Stimulated activated CD8-positive, alpha-beta memory T cell treated with anti-CD3 and anti-CD28 coated beads, Interleukin-7, amount 100 ng/mL, for 1 hour (primary cell): ENCODE data around the gene TOX2.

Experiments
- DNase-seq, 2 donors: peaks; one replicate each; pipeline ENCODE4 v3.0.0-alpha.2; 2020; ENCODE audit warnings: low read depth in 2 of 2

The TOX2 gene

DNA sequence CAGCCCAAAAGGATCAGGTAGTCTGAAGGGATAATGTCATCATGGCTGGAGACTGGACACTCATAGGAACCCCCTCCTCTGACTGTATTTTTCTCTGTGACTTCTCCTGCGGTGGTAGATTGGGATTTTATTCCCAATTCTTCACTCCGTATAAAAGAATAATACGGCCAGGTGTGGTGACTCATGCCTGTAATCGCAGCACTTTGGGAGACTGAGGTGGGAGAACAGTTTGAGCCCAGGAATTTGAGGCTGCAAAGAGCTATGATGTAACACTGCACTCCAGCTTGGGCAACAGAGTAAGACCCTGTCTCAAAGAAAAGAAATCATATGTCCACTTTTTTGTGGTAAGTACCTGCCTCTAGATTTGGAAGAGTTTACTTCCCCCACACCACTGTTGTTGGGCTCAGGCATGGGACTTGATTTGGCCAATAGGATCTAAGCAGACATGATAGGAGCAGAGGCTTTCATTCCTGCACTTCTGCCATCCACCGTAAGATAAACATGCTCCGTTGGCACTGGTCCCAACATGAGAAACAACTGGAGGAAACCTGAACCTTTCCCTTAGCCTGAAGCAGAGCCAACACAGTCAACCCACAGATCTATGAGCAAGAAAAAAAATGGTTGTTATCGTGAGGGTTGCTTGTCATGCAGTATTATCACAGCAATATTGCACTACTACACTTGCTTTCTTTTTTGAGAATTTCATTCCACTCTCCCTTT, 190.3 kb downstream of the TOX2 start:
- no peak for DNase-seq

DNA sequence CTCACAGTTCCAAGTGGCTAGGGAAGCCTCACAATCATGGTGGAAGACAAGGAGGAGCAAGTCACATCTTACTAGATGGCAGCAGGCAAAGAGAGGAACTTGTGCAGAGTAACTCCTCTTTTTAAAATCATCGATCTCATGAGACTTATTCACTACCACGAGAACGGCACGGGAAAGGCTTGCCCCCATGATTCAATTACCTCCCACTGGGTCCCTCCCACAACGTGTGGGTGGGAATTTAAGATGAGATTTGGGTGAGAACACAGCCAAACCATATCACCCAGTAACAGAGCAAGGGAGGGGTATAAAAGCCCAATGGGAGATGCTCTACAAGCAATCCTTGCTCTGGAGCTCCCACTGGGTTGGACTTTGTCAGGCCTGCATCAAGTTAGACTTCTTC, 192.0 kb downstream of the TOX2 start:
- no peak for DNase-seq

GRCh38 chr20:44109951-44110361, 195.3 kb downstream of the TOX2 start:
- no peak for DNase-seq

- DNase-seq = no peak
Observed at GRCh38 chr20:44110816-44111568, 196.3 kb downstream of the TOX2 start.

DNA sequence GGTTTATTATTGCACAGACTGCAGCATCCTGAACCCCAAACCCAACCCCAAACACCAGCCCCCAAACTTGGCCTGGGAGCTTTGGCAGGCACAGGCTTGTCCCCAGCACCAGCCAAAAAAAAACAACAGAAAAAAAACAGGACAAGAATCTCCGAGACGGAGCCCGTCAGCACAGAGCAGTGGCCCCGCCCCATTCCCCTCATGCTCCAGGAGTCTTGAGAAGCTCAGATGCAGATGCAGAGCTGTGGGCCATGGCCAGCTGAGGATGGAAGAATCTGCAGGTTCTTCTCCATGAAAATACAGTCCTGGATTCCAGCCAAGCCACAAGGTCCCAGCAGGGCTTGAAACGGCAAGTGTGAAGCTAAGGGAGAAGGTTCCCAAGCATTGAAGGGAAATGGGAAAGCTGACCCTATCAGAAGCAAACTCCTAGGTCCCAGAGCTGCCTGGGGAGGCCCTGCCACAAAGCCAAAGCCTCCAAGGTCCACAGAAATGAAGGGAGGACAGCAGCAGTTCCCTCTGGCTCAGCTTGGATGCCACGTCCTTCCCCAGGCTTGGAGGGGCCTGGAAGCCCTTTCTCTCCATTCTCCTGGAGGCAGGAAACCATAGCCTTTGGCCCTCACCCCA, 197.2 kb downstream of the TOX2 start:
- no peak for DNase-seq

DNA sequence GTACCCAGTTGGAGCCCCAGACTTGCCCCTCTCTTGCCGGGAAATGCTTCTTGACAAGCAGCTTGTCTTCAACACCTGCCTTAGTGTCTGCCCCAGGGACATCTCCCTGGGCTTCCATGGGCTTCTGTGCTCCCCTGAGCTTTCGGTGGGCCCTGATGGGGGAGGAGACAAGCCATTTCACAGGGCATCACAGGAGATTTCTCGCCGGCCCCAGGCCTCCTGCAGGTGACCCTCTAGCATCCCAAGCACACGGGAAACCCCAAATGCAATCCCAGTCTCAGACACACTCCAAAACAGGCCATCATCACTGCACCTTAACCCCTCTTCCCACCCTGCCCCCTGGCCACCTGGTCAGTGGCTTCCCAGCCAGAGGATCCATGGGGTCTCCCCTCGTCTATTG, 197.8 kb downstream of the TOX2 start:
- DNase-seq = no peak

DNA sequence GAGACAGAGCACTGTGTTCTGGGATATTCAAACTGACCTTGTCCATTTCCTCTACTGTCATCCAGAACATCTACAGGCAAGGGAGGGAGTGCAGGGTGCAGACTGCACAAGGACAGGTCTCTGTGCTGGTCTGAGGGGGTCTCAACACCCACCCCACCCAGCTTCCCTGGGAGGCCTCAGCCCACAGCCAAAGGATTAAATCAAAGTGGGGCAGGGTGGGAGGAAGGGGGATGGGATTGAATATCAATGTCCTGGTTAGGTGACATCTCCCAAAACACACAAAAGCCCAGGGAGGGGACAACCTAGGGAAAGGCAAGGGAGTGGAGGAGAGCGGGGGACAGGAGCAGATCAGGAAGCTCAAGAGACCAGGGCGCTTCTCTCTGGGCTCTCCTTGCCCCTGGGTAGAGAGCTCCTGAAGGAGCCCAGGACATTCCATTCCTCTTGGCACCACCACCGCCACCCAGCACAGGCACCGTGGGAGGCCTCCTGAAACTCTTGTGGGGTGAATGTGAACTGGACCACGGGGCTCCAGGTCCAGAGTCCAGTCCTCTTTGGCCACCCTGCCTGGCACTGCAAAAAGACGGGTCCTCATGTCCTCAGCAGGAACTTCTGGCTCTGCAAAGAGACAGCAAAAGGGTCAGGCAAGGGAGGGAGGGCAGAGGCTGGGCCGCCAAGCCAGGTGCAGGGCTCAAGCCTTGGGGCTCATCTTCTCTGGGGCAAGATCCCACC, 198.4 kb downstream of the TOX2 start:
- DNase-seq = no peak

- DNase-seq = no peak
Observed at GRCh38 chr20:44113618-44114376, 199.1 kb downstream of the TOX2 start.

- no peak for DNase-seq
Observed at GRCh38 chr20:44115181-44115580, 200.5 kb downstream of the TOX2 start.

GRCh38 chr20:44115762-44116644, 201.4 kb downstream of the TOX2 start:
- DNase-seq = no peak

DNA sequence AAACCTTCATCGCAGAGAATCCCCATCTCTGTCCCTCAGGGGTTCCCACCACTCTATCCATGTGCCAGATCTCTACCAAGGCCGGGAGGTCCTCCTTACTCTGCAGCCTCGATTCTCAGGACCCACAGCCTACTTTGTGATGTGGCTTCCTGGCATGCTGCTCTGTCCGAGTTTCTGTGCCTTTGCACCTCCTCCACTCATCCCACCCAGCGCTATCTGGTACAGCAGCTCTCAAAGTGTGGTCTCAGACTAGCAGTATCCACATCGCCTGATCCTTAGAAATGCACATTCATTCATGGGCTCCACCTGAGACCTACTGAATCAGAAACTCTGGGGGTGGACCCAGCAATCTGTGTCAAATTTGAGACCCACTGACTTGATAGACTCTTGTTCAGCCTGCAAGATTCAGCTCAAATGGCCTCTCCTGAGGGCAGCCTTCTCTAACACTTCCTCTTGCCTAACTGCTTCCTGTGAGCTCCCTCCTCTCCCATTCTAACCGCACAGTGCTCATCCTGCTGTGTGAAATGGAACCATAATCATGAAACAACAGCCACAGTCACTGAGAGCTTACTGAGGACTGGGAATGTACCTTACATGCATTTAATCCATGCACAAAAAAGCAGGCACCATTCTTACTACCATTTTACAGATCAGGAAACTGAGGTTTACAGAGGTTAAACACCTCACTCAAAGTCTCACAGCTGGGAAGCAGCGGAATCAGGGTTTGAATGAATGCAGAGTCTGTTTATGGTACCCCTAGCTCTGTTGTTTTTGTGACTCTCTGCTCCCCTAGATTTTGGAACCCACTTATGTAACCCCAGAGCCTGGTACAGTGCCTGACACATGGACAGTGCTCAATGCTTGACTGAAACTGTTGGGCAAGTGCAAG, 202.9 kb downstream of the TOX2 start:
- no peak for DNase-seq

GRCh38 chr20:44118185-44119033, 203.8 kb downstream of the TOX2 start:
- DNase-seq = no peak
